Subcutaneous abdominal adipose tissue (tissue), 5 donors: ENCODE data around the gene STEAP3.

Source experiments
- H3K27ac ChIP-seq: one replicate; pipeline ENCODE4 v1.7.0; 2013; ENCODE audit warnings: low read depth, mild to moderate bottlenecking, inconsistent platforms, low read length, moderate library complexity
- H3K27me3 ChIP-seq, 5 donors: one replicate each; pipeline ENCODE4 v1.7.0; 2013; ENCODE audit warnings: low read length in 5 of 5, inconsistent platforms in 1 of 5; ENCODE audit not compliant: control insufficient read depth in 5 of 5, insufficient read depth in 4 of 5
- H3K36me3 ChIP-seq, 5 donors: one replicate each; pipeline ENCODE4 v1.7.0; 2013; ENCODE audit warnings: low read length in 5 of 5; ENCODE audit not compliant: control insufficient read depth in 5 of 5, insufficient read depth in 5 of 5
- H3K4me1 ChIP-seq, 5 donors: one replicate each; pipeline ENCODE4 v1.7.0; 2013; ENCODE audit warnings: low read length in 5 of 5, mild to moderate bottlenecking in 3 of 5, moderate library complexity in 1 of 5; ENCODE audit not compliant: control insufficient read depth in 5 of 5, insufficient read depth in 5 of 5
- H3K4me3 ChIP-seq, 5 donors: one replicate each; pipeline ENCODE4 v1.7.0; 2013; ENCODE audit warnings: low read length in 5 of 5, low read depth in 1 of 5
- H3K9ac ChIP-seq, 5 donors: one replicate each; pipeline ENCODE4 v1.7.0; 2013; ENCODE audit warnings: low read length in 5 of 5, mild to moderate bottlenecking in 4 of 5, moderate library complexity in 3 of 5
- H3K9me3 ChIP-seq, 5 donors: one replicate each; pipeline ENCODE4 v1.7.0; 2013; ENCODE audit warnings: low read length in 5 of 5; ENCODE audit not compliant: control insufficient read depth in 5 of 5
- donor health status: healthy.
- donor health status: healthy.
- donor health status: healthy.
- donor health status: healthy.
- donor health status: healthy.

The STEAP3 gene

DNA sequence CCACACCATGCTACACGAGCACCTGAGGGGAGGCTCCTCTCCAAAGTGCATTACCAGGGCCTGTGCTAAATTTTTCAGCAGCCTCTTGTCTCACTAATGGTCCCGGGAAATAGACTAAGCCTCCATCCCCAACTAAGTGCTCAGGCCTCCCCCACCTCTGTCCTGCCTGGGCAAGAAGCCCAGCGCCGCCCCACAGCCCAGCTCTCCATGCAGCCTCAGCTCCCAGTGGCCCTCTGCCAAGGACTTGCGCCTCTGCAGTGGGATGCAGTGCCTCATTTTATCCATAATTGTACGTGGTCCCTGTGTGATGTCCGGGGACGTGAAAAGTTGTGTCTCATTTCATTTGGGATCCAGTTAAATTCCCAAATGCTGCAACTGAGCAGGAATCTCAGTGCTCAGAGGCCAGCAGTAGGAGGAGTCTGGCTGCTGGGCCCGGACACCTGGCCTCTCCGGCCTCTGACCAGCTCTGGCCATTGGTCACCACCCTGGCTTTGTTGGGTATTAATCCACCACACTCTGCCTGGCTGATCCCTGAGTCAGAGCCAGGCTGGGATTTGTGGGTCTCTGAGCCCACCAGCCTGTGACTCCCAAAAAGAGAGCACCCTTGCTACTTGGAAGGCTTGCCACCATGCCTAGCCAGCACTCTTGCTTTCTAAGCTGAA, 11.4 kb upstream of the STEAP3 start:
- Histone ChIP-seq H3K27ac (no peak overlapping the region), H3K9ac (no peak overlapping the region), H3K27me3 (no peaks in the 10 kb centered on the region), H3K4me1 (no peaks in the 10 kb centered on the region), H3K4me3 (no peak overlapping the region), H3K36me3 (no peaks in the 10 kb centered on the region), H3K9me3 (no peaks in the 10 kb centered on the region)

DNA sequence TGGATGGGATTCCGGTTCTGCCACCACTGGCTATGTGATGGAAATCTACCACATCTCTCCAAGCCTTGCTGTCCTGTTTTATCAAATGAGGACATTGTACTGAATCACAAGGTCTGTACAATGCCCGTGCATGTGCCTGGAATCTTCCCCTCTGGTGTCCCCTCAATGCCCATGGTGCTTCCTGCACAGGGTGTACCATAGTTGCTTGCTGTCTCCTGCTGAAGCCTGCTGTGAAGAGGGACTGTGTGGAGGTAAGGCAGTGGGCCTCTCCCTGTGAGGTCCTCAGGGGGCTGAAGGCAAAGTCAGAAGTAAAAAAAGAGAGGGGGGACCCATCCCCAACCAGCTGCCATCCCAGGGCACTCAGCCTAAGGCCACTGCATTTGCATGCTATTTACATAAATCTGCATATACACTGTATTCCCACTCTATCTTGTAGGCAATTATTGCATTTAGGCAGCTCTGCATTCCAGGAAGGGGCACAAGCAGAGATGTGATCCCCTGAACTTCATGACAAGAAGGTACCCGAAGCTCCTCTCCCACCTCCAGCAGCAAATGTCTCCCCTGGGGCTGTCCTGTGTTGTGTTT, 9.1 kb upstream of the STEAP3 start:
- no peaks in the 10 kb centered on the region for H3K36me3 ChIP-seq
- H3K9ac ChIP-seq = no peak overlapping the region
- H3K27me3 ChIP-seq = no peaks in the 10 kb centered on the region
- H3K27ac ChIP-seq = no peak overlapping the region
- no peak overlapping the region for H3K4me3 ChIP-seq
- no peaks in the 10 kb centered on the region for H3K9me3 ChIP-seq
- peaks cover 0 to 6% (median 0%) of the 10 kb centered on the region in 5 donors for H3K4me1 ChIP-seq

DNA sequence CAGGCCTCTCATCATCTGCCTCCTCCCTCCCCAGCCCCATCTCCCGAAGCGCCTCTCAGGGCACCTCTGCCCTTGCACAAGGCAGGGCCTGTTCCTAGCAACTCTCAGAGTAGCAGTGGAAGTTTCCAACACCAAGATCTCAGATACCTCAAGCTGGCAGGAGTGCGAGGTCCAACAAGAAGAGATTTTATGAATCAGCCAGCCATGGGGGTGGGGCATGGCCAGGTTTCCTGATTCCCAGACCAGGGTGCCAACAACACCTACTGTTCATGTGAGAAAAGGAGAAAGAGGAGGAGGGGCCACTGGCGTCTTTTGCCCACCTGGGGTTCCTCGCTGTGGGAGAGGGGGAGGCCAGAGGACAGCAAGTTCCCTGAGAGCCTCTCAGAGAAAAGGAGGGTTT, 6.6 kb upstream of the STEAP3 start:
- no peaks in the 10 kb centered on the region for H3K36me3 ChIP-seq
- no peaks in the 10 kb centered on the region for H3K27me3 ChIP-seq
- H3K4me3 ChIP-seq = no peak overlapping the region
- H3K9me3 ChIP-seq = no peaks in the 10 kb centered on the region
- H3K9ac ChIP-seq = no peak overlapping the region
- H3K27ac ChIP-seq = no peak overlapping the region
- H3K4me1 ChIP-seq = peaks cover 0 to 6% (median 0%) of the 10 kb centered on the region in 5 donors

DNA sequence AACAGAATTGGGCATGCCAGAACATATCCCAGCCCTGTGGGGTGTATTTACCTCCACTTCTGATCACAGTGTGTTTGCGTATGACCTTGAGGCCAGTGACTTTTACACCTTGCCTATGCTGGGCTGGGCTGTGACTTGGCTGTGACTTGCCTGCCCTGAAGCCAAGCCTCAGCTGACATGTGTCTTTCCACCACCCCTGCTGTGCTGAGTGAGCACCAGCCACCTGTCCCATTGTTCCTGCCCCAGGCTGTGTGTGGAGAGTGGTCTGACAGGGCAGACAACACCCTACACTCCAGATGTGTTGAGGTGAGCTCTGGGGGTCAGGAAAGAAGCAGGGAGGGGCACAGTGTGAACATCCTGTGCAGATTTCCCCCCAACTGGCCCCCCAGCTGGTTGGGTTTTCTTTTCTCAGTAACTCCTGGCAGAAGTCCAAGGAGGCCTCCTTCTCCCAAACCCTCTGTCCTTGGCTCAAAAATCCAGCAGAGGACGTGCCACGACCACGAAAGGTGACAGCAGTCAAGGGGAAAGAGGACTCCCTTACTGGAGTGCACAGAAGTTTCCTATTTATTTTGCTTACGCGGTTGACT, 5.1 kb upstream of the STEAP3 start:
- no peaks in the 10 kb centered on the region for H3K9me3 ChIP-seq
- no peaks in the 10 kb centered on the region for H3K27me3 ChIP-seq
- peaks cover 0 to 11% (median 4%) of the 10 kb centered on the region in 5 donors for H3K4me1 ChIP-seq
- no peak overlapping the region for H3K4me3 ChIP-seq
- H3K9ac ChIP-seq = no peak overlapping the region
- no peaks in the 10 kb centered on the region for H3K36me3 ChIP-seq
- H3K27ac ChIP-seq = no peak overlapping the region

DNA sequence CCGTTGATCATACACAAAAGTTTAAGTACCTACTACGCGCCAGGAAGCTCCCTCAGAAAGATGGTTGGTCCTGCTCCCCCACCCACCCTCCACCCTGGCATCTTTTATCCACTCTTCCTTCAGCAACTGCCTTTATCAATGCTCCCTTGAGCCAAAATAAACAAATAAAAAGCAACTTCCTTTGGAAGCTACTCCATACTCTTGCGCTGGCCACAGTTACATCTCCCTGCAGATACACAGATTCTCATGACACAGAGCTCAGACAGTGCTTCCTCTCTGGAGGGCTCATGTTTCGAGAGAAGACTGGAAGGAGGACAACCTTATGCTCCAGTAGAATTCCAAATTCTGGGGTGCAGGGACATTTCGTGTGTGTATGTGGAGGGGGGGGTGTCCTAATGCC, 3.8 kb upstream of the STEAP3 start:
- Histone ChIP-seq H3K4me1 (peaks cover 0 to 23% (median 16%) of the 10 kb centered on the region in 5 donors), H3K4me3 (no peak overlapping the region), H3K27ac (no peak overlapping the region), H3K27me3 (no peaks in the 10 kb centered on the region), H3K9ac (no peak overlapping the region), H3K9me3 (no peaks in the 10 kb centered on the region), H3K36me3 (no peaks in the 10 kb centered on the region)

DNA sequence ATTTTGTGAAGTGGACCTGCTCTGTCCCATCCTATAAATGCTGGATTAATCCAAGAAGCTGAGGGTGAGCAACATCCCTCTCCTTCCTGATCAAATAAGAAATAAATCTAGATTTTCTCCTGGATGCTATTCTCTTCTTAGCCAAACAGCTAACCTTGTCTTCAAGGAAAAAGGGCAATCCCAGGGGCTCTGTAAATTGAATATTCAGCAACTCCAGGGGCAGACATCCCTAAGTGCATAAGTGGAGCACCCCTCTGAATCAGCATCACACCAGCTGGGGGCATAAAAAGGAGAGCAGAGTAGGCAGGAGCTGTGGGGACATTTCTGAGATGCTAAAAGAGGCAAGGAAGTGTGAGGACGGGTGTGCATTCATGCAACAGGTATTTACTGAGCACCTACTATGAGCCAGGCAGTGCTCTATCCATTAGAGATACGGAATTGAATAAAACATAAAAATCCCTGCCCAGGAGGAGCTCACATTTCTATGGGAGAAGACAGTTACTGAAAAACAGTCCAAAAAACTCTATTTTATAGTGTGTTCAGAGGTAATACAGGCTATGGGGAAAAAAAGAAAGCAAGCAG, 2.8 kb upstream of the STEAP3 start:
- peaks cover 0 to 32% (median 19%) of the 10 kb centered on the region in 5 donors for H3K4me1 ChIP-seq
- H3K9ac ChIP-seq = no peak overlapping the region
- no peaks in the 10 kb centered on the region for H3K27me3 ChIP-seq
- H3K9me3 ChIP-seq = no peaks in the 10 kb centered on the region
- H3K27ac ChIP-seq = no peak overlapping the region
- H3K36me3 ChIP-seq = no peaks in the 10 kb centered on the region
- H3K4me3 ChIP-seq = no peak overlapping the region

DNA sequence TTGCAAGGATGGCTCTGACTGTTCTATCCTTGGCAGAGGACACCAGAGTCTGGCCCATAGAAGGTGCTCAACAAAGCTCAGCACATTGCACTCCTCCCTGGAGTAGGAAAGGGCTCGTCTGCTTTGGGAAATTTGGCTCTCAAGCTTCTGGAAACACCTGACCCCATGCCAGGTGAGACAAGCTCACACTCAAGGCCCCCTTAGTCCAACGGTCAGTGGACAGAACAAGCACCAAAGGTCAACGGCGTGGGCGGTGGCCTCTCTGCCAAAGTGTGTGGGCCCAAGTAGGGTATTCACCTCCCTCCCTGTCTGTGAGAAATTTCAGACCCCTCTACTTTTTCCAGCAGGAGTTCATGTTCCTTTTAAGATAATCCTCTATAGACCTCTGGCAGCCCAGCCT, 2.0 kb upstream of the STEAP3 start:
- no peaks in the 10 kb centered on the region for H3K36me3 ChIP-seq
- peaks cover 0 to 40% (median 19%) of the 10 kb centered on the region in 5 donors for H3K4me1 ChIP-seq
- no peak overlapping the region for H3K27ac ChIP-seq
- no peak overlapping the region for H3K4me3 ChIP-seq
- H3K9ac ChIP-seq = no peak overlapping the region
- H3K27me3 ChIP-seq = no peaks in the 10 kb centered on the region
- H3K9me3 ChIP-seq = no peaks in the 10 kb centered on the region

DNA sequence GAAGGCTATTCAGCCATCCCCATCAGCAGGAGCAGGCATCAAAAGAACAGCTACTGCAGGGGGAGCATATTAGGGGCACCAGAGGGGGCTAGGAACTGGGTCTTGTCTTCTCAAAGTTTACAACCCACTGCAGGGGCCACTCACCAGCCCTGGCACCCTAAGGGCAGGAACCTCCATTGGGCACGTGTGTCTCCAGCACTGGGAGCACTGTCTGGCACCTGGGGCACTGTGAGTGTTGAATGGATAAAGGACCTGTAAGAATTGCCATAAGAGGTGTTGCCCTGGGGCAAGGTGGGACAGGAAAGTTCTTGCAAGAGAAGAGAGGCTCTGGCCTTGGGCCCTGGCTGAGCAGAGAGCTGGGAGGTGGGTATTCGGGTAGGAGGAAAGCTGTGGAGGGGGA, 1.4 kb upstream of the STEAP3 start:
- Histone ChIP-seq H3K9me3 (no peaks in the 10 kb centered on the region), H3K27me3 (no peaks in the 10 kb centered on the region), H3K36me3 (no peaks in the 10 kb centered on the region), H3K9ac (no peak overlapping the region), H3K4me3 (no peak overlapping the region), H3K4me1 (peaks cover 0 to 40% (median 19%) of the 10 kb centered on the region in 5 donors), H3K27ac (no peak overlapping the region)

DNA sequence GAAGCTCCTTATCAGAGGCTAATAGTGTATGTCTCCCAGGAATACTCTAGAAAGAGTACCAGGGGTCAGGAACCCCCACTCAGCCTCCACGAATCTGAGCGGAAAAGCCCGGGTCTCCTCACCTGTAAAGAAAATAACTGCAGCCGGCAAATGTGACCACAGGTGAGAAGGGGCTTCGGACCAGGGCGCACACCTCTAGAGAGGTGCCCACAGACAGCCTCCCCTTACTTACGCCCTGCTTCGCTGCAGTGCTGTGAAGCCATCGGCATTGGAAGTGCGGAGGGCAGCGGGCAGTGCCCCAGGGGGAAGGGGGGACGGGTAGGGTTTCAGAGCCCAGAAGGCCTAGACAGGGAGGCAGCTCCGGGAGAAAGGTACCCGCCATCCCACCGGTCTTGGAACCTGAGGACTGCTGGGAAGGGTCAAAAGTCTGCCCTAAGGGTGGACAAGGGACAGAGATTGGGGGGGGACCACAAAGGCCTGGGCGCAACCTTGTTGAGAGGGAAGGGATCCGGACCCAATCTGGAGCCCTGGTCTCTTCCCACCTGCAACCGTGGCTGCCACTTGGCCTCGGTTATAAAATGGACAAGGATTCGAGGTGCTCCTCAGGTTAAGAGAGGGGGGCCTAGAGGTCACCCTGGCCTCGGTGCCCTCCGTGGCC, 642 bp upstream of the STEAP3 start:
- H3K27ac ChIP-seq = no peak overlapping the region
- H3K4me3 ChIP-seq = peak overlapping the region; percentile 15 to 84 (median 70)
- peaks cover 0 to 40% (median 19%) of the 10 kb centered on the region in 5 donors for H3K4me1 ChIP-seq
- no peaks in the 10 kb centered on the region for H3K36me3 ChIP-seq
- peak overlapping the region in 2 of 5 donors; percentile 31 to 75 for H3K9ac ChIP-seq
- no peaks in the 10 kb centered on the region for H3K27me3 ChIP-seq
- H3K9me3 ChIP-seq = no peaks in the 10 kb centered on the region
